Measurements from ENCODE around the gene RAB40B.
A peak's percentile ranks its signal among the peaks of the same experiment; 100 is the strongest.

Gene RAB40B

DNA sequence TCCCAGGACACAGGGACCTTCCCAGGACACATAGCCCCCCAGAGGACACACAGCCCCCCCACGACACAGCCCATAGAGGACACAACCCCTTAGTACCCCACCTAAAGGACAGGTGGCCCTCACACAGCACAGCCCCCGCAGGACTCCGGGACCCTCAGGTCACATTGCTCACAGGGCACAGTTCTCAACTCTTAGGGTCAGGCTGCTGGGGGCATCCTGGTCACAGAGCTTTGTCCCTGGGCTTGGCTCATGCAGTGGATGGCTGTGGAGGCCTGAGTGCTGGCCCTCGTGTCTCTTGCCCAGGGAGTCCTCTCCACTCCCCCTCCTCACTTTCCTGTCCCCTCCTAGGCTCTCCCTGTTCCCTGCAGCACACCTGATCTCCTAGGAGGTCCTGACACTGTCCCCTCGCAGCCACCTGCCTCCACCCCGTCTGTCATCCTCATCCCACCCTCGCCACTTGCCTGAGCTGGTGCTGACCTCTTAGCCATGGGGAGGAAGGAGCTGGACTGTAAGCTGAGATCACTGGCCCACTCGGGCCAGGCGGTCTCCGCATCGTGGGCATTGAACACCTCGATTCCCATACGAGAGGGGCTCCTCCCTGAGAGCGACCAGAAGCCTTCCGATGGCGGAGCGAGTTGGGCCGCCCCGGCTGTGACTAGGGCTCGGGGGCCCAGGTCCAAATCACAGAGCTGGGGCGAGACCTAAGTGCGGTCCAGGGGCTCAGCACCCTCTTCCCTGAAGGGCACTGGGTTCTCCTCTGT is 48.8 kb downstream of the RAB40B start:
- no peak for DNase-seq (ENCODE audit: low read depth)

DNA sequence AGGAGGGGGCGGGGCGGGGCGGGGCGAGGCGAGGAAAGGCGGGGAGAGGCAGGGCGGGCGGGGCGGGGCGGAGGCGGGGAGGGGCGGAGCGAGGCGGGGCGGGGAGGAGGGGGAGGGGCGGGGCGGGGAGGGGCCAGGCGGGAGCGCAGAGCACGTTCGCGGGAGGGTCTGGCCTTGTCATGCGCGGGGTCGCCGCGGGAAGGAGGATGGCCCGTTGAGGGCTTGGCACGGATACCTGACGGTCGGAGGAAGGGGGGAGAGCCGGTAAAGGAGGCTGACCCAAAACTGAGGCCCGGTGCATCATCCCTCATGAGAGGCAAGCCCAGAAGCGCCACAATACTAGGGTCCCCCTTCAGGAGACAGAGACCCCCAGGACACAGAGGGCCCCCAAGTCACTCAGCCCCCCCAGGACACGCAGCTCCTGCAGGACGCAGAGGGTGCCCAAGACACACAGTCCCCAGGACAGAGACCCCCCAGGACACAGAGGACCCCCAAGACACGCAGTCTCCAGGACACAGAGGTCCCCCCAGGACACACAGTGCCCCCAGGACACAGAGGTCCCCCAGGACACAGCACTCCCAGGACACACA is 49.7 kb downstream of the RAB40B start:
- no peak for DNase-seq (ENCODE audit: low read depth)

DNA sequence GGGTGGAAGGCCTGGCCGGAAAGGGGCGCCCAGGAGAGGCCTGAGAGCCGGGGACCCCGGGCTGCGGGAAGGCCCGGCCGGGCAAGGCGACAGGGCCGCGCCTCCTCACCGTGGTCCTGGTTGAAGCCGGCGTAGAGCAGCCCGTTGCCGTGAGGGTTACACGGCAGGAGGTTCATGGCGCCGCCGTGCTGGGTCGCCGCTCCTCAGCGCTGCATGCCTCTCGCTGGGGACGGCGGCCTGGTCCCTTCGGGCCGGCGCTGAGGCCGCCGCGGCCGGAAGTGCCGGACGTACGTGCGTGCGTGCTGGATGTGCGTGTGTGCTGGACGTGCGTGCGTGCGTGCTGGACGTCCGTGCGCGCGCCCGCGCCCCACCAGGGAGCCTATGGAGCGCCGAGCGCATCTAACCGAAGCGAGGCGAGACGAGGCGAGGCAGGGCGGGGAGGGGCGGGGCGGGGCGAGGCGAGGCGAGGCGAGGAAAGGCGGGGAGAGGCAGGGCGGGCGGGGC is 50.3 kb downstream of the RAB40B start, which contains the start of gene WDR45B:
TSS of gene WDR45B (minus strand) at position 280 of the 504 bp plus-strand sequence. CDS start at position 176, 104 bp downstream.
- peak; percentile 64 for DNase-seq (ENCODE audit: low read depth)

DNA sequence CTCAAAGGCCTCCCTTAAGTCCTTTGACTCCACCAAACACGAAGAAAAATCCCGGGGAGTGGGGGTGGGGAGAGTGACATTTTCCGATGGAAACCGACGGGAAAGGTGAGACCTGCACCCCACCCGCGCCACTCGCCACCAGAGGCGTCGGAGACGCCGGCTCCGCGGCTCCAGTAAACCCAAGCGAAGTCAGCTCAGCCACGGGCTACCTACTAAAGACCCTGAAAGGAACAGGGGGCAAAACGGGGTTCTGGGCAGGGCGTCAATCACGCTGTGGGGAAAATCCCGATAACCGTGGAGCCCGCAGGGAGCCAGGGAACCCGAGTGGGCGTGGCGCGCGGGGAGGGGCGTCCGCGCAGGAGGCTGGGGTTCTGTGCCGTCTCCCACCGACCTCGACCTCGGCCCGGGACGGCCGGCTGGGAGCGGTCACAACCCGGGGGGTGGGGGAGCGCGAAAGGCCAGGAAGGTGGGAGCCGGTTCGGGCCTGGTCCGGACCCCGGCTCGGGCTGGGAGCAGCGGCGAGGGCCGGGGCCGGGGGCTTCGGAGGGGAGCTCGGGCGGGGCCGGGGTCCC is 50.8 kb downstream of the RAB40B start:
- no peak for DNase-seq (ENCODE audit: low read depth)

DNA sequence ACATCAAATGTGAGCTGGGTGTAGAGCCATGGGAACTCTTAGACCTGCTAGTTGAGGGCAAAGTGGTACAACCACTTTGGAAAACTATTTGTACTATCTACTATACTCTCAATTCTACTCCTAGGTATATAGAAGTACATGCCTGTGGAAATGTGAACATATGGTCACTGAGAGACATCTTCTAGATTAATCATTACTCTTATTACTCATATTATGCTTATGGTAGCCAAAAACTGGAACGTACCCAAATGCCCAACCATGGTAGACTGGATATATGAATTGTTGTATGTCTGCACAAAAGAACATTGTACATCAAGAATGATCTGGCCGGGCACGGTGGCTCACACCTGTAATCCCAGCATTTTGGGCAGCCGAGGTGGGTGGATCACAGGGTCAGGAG is 53.0 kb downstream of the RAB40B start:
- no peak for DNase-seq (ENCODE audit: low read depth)

GRCh38 chr17:82644148-82644547 is 54.4 kb downstream of the RAB40B start:
- no peak for DNase-seq (ENCODE audit: low read depth)

- no peak for DNase-seq (ENCODE audit: low read depth)
Observed at GRCh38 chr17:82642022-82642421, 56.5 kb downstream of the RAB40B start.

DNA sequence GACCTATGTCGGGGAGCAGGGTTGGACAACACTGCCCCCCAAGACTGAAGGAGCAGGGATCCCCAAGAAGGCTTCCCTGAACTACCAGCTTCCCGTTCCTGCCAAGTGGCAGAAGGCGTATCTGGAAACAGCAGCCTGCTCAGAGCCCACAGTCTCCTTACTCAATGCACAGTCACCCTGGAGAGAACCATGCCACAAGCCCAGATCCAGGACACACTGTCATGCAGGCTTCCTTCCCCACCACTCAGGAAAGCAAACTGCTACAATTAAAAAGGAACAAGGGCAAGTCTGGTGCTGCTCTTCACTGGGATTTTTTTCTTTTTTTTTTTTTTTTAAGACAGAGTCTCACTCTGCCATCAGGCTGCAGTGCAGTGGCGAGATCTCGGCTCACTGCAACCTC is 58.5 kb downstream of the RAB40B start:
- DNase-seq (ENCODE audit: low read depth), result no peak

DNA sequence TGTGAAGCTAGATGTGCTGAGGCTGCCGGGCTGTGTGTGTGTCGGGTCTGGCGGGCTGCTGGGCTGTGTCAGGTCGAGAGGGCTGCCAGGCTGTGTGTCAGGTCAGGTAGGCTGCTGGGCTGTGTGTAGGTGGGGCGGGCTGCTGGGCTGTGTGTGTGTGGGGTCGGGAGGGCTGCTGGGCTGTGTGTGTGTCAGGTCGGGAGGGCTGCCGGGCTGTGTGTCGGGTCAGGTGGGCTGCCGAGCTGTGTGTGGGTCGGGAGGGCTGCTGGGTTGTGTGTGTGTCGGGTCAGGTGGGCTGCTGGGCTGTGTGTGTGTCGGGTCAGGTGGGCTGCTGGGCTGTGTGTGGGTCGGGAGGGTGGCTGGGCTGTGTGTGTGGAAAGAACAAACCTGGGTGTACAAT is 58.9 kb downstream of the RAB40B start:
- DNase-seq (ENCODE audit: low read depth), result no peak

DNA sequence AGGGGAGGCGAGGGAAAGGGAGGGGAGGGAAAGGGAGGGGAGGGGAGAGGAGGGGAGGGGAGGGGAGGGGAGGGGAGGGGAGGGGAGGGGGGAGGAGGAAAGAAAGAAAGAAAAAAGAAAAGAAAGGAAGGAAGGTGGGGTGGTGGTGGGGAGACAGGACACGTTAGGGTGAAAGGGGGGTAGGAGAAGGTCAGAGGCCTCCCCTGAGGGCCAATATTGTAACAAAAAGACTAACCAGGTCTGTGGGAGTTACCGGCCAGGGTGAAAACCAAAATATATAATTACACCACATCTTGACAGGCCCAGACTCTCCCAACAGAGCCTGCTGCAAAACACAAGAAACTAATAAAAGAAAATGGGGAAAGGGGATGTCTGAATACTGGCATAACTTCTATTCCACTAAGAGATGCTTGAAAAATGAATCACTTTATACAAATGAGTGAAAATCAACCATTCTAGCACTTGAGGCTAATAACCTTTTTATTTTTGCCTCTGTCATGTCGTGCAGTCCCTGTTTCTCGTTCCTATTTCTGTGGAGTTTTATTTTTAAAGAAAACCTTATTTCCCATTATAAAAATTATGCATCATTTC is 60.2 kb downstream of the RAB40B start:
- no peak for DNase-seq (ENCODE audit: low read depth)

GRCh38 chr17:82636626-82637598 is 61.6 kb downstream of the RAB40B start:
- no peak for DNase-seq (ENCODE audit: low read depth)

DNA sequence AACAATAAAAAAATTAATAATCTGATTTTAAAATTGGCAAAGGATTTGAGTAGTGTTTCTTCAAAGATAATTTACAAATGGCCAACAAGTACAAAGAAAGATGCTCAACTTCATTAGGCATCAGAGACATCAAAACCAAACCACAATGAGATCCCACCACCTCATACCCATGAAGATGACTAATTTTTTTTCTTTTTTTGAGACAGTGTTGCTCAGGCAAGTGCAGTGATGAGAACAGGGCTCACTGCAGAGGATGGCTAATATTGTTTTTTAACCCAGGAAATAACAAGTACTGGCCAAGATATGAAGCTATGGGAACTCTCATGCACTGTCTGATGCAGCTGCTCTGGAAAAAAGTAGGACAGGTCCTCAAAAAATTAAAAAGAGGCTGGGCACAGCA is 65.2 kb downstream of the RAB40B start:
- DNase-seq (ENCODE audit: low read depth), result no peak

- no peak for DNase-seq (ENCODE audit: low read depth)
Observed at GRCh38 chr17:82632451-82632850, 66.0 kb downstream of the RAB40B start.

DNA sequence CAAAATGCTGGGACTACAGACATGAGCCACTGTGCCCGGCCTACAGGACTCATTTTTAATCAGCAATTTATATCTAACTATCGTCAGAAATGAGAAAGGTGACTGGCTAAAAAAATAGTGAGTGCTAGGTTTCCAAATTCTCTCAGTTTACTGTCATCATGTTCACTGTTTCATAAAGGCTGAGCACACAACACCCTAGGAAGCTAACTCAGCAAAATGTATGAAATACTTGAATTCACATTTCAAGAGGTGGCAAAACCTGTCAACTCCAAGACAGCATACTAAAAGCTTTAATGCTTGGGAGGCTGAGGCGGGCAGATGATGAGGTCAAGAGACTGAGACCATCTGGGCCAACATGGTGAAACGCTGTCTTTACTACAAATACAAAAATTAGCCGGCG is 67.0 kb downstream of the RAB40B start:
- no peak for DNase-seq (ENCODE audit: low read depth)

GRCh38 chr17:82630212-82630611 is 68.3 kb downstream of the RAB40B start:
- no peak for DNase-seq (ENCODE audit: low read depth)

- DNase-seq (ENCODE audit: low read depth), result no peak
Observed at GRCh38 chr17:82629748-82630147, 68.8 kb downstream of the RAB40B start.

DNA sequence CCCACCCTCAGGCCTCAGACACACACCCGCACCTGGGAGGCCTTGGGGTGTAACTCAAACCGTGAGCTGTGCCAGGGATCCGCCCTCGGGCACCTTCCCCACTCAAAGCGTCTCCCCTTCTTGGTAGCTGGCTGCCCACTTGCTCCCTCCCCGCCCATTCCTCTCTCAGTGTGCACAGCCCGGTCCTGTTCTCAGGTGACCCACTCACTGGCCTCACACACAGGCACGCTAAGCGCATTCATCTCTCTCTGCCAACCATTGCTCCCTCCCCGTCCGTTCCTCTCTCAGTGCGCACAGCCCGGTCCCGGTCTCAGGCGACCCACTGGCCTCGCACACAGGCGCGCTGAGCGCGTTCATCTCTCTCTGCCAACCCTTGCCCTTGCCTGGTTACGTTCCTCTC is 71.1 kb downstream of the RAB40B start:
- DNase-seq (ENCODE audit: low read depth), result no peak

- DNase-seq (ENCODE audit: low read depth), result no peak
Observed at GRCh38 chr17:82623707-82624106, 74.8 kb downstream of the RAB40B start.

DNA sequence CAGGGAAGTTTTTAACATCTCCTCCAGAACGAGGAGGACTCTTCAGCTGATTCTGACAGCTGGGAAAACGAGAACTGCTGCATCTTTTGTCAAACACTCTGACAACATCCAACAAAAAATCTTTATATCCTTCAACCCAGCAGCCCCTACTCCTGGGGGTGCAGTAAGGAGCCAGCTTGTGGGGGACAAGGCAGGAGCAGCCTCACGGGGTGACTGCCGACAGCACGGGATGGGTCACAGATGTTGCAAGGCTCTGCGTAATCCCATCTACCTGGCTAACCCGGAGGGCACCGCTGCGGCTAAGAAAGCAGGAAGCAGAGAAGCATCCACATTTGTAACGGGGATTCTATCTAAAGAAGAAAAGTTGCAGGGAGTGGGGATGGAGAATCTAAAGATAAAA is 78.9 kb downstream of the RAB40B start:
- no peak for DNase-seq (ENCODE audit: low read depth)

DNA sequence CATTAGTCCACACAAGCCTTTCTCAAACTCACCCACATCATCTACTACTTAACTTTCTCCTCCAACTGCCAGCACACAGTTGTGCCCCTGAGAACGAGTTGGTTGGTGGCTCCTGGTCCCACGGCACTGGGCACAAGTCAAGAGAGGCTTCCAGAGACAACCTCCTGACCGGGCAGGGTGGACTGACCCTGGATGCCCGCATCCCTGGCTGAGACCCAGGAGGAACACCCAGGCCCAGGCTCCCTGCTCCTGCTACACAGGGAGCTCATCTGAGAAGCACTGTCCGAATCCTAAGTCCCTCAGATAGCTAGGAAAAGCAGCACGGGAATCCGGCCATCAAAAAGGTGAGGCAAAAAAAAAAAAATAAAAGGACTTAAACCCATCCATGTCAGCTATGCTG is 79.3 kb downstream of the RAB40B start:
- no peak for DNase-seq (ENCODE audit: low read depth)

DNA sequence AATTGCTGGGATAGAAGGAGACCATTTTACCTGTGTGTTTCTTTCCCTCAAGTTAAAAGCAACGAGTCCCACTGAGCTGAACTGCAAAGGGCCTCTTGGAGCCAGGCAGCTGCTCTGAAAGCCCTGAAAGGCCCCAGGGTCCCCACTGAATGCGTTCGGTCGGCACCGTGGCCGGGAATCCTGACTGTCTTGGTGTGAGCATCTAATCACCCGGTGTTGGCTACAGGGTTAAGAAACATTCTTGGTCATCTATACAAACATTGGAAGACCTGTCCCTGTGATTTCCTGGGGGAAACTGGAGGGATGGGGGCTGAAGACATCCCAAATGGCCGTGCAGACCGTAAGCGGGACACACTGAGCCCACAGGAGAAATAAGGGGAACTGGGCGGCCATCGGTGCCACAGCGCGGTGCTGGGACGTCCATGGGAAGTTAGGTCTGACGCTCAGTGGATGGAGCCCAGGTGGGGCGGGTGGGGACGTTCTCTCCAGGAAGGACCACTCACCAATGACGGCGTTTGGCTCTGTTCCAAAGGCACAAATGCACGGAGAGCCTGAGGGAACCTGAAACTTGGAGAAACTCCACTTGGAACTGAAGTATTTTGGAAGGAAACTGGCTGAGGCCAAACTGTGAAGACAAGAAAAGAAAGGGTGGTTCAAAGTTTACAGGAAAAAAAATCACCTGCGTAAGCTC is 82.3 kb downstream of the RAB40B start:
- DNase-seq (ENCODE audit: low read depth), result no peak
